Measurements from ENCODE around the gene ENG.

The ENG gene

GRCh38 chr9:127786773-127787104 is 67.7 kb downstream of the ENG start:
- POLR2A ChIA-PET: interaction anchor here (0.8 to 1.6 kb wide), 2 partner anchors 11 to 16 kb away, joined by 3 to 13 read pairs; no protein-coding TSS in a partner anchor
- Histone ChIP-seq H3K27ac (ENCODE audit: insufficient read depth in 1 of 2, low read depth in 1 of 2, low read length in 2 of 2, poor library complexity in 1 of 2, severe bottlenecking in 2 of 2) (peak overlapping the region; percentile 15 to 86), H3K9me3 (ENCODE audit: control extremely low read depth in 1 of 5, control insufficient read depth in 4 of 5, insufficient read depth in 2 of 5, low read depth in 1 of 5, low read length in 4 of 5) (no peaks in the 10 kb centered on the region), H3K27me3 (replicated peaks in 2 of 5; ENCODE audit: control insufficient read depth in 4 of 5, insufficient read depth in 5 of 5, low read length in 4 of 5) (no peaks in the 10 kb centered on the region), H3K4me1 (ENCODE audit: control extremely low read depth in 1 of 4, control insufficient read depth in 4 of 4, insufficient read depth in 4 of 4, low read length in 3 of 4) (peaks cover 17 to 55% (median 48%) of the 10 kb centered on the region in 4 experiments), H3K36me3 (ENCODE audit: control insufficient read depth in 4 of 4, insufficient read depth in 4 of 4, low read length in 3 of 4) (peaks cover 10 to 48% (median 38%) of the 10 kb centered on the region in 4 experiments), H3K4me3 (ENCODE audit: control insufficient read depth in 1 of 7, extremely low read depth in 1 of 7, insufficient read depth in 4 of 7, low read depth in 2 of 7, low read length in 6 of 7) (peak overlapping the region; percentile 73 to 94 (median 85))
- 0% methylated on average over 9 of the region's 12 CpGs for WGBS (ENCODE audit: insufficient coverage)
- CTCF ChIA-PET: interaction anchor here (0.8 to 12.9 kb wide), 20 partner anchors 8 to 143 kb away, joined by 3 to 244 read pairs (median 4); partner anchors contain the start of genes PIP5KL1, SH2D3C and TOR2A
- DNase-seq: peak in 2 of 3 donors; percentile 45 to 51

- Histone ChIP-seq H3K4me1 (ENCODE audit: control extremely low read depth in 1 of 4, control insufficient read depth in 4 of 4, insufficient read depth in 4 of 4, low read length in 3 of 4) (peaks cover 23 to 61% (median 54%) of the 10 kb centered on the region in 4 experiments), H3K9me3 (ENCODE audit: control extremely low read depth in 1 of 5, control insufficient read depth in 4 of 5, insufficient read depth in 2 of 5, low read depth in 1 of 5, low read length in 4 of 5) (no peaks in the 10 kb centered on the region), H3K4me3 (ENCODE audit: control insufficient read depth in 1 of 7, extremely low read depth in 1 of 7, insufficient read depth in 4 of 7, low read depth in 2 of 7, low read length in 6 of 7) (peak within 1 kb of the TSS; percentile 73 to 94 (median 85)), H3K27me3 (replicated peaks in 2 of 5; ENCODE audit: control insufficient read depth in 4 of 5, insufficient read depth in 5 of 5, low read length in 4 of 5) (no peaks in the 10 kb centered on the region), H3K27ac (ENCODE audit: insufficient read depth in 1 of 2, low read depth in 1 of 2, low read length in 2 of 2, poor library complexity in 1 of 2, severe bottlenecking in 2 of 2) (peak within 1 kb of the TSS; percentile 61 to 89), H3K36me3 (ENCODE audit: control insufficient read depth in 4 of 4, insufficient read depth in 4 of 4, low read length in 3 of 4) (peaks cover 10 to 44% (median 35%) of the 10 kb centered on the region in 4 experiments)
- CTCF ChIA-PET: interaction anchor here (0.7 to 12.9 kb wide), 14 partner anchors 8 to 144 kb away, joined by 3 to 244 read pairs (median 11); partner anchors contain the start of genes ENG, PIP5KL1 and SH2D3C
- POLR2A ChIA-PET: interaction anchor here (0.6 to 3.6 kb wide), 15 partner anchors 9 to 135 kb away, joined by 3 to 17 read pairs (median 3); partner anchors contain the start of gene TOR2A
- under 1% methylated on average over 71 of the region's 75 CpGs for WGBS (ENCODE audit: insufficient coverage)
- DNase-seq: peak; percentile 90 to 95 (median 95)
Measured at GRCh38 chr9:127785933-127786772, 68.3 kb downstream of the ENG start, which contains the start of gene CDK9. Gene CDK9, plus strand, starts transcription at chr9:127786034. Its CDS starts 115 bp downstream, at chr9:127786149.

DNA sequence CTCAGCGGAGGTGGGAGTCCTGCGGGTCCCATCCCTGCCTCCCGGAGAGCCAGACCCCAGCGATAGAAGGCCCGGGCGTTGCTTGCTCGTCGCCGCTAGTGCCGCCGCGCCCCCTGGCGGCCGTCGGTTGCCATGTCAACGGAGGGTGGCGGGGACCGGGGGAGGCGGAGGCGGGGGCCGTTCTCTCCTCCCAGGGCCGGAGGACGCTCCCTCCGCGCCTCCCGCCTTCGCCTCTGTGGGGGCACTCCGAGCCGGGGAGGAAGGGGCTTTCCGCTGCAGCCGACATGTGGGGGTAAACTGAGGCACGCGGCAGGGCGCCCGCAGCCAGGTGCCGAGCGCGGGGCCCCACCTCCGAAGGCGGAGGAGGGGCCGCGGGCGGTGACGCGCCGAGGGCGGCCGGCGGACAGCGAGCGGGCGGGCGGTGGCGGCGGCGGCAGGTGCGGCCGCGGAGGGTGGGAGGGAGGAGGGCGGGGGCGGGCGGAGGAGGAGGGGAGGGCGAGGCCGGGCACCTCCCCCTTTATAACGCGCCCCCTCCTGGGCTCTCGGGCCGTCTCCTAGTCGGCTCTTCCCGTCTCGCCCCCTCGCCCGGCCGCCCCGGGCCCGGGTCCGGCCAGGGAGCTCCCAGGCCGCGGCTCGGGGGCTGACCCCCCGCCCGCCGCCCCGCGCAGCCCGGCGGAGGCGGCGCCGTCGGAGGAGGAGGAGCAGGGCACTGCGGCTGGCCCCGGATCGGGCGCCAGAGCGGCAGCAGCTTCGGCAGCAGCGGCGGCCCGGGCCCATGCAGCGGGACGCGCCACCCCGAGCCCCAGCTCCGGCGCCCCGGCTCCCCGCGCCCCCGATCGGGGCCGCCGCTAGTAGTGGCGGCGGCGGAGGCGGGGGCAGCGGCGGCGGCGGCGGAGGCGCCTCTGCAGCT is 69.2 kb downstream of the ENG start:
- DNase-seq: peak; percentile 89 to 94 (median 92)
- WGBS (ENCODE audit: insufficient coverage): under 1% methylated on average over 48 of the region's 123 CpGs
- Histone ChIP-seq H3K36me3 (ENCODE audit: control insufficient read depth in 4 of 4, insufficient read depth in 4 of 4, low read length in 3 of 4) (peaks cover 10 to 36% (median 28%) of the 10 kb centered on the region in 4 experiments), H3K27me3 (replicated peaks in 2 of 5; ENCODE audit: control insufficient read depth in 4 of 5, insufficient read depth in 5 of 5, low read length in 4 of 5) (no peaks in the 10 kb centered on the region), H3K4me3 (ENCODE audit: control insufficient read depth in 1 of 7, extremely low read depth in 1 of 7, insufficient read depth in 4 of 7, low read depth in 2 of 7, low read length in 6 of 7) (peak overlapping the region; percentile 59 to 94 (median 85)), H3K9me3 (ENCODE audit: control extremely low read depth in 1 of 5, control insufficient read depth in 4 of 5, insufficient read depth in 2 of 5, low read depth in 1 of 5, low read length in 4 of 5) (no peaks in the 10 kb centered on the region), H3K27ac (ENCODE audit: insufficient read depth in 1 of 2, low read depth in 1 of 2, low read length in 2 of 2, poor library complexity in 1 of 2, severe bottlenecking in 2 of 2) (peak overlapping the region in 1 of 2 experiments; percentile 89), H3K4me1 (ENCODE audit: control extremely low read depth in 1 of 4, control insufficient read depth in 4 of 4, insufficient read depth in 4 of 4, low read length in 3 of 4) (peaks cover 23 to 69% (median 62%) of the 10 kb centered on the region in 4 experiments)
- CTCF ChIA-PET: interaction anchor here (0.7 to 12.9 kb wide), 16 partner anchors 10 to 137 kb away, joined by 3 to 244 read pairs (median 7); partner anchors contain the start of genes ENG and TOR2A
- POLR2A ChIA-PET: interaction anchor here (0.6 to 3.6 kb wide), 16 partner anchors 9 to 136 kb away, joined by 3 to 40 read pairs (median 4); partner anchors contain the start of gene TOR2A

DNA sequence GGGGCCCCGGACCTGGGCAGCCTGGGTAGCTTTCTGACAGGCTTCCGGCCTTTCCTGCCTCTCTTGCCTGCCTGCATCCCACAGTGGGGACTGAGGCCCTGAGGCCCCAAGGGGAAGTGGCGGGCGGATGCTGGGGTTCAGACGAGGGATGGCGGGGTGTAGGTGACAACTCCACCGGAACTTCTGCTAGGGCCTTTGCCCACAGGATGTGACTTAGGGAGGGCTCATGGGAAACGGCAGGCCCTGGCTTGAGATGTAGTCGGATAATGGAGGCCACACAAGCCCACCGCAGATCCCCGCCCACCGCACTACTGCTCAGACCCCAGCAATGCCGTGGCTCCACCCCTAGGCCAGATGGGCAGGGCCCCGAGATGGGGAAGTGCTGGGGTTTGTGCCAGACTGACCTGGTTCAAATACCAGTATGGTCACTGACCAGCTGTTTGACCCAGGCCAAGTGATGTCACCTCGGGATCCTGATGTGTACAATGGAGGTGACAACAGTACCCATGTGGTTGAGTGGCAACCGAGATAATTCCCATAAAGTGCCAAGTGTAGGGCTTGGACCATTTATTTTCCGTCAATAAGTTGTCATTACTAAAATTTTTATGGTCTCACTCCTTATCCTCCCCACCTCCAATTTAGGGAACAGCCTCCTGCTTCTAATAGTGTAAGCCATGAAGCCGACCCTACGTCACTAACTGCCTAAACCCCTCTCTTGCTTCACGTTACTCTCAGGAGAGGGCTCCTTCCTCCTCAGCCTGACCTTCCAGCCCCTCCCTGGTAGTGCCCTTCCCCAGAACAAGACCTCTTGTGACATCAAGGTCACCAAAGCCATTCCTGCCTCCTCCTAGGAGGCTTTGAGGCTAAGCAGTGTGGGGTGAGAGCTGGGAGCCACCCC is 71.1 kb downstream of the ENG start:
- peaks cover 30 to 84% (median 78%) of the 10 kb centered on the region in 4 experiments for H3K4me1 ChIP-seq (ENCODE audit: control extremely low read depth in 1 of 4, control insufficient read depth in 4 of 4, insufficient read depth in 4 of 4, low read length in 3 of 4)
- ChIA-PET CTCF (interaction anchor here (0.7 to 12.9 kb wide), 16 partner anchors 8 to 138 kb away, joined by 3 to 244 read pairs (median 4); partner anchors contain the start of gene TOR2A), POLR2A (interaction anchor here (0.6 to 3.6 kb wide), 5 partner anchors 12 to 154 kb away, joined by 3 to 40 read pairs (median 6); partner anchors contain the start of genes DPM2 and TOR2A)
- peak overlapping the region; percentile 78 to 89 for H3K27ac ChIP-seq (ENCODE audit: insufficient read depth in 1 of 2, low read depth in 1 of 2, low read length in 2 of 2, poor library complexity in 1 of 2, severe bottlenecking in 2 of 2)
- peaks cover 5 to 16% (median 12%) of the 10 kb centered on the region in 4 experiments for H3K36me3 ChIP-seq (ENCODE audit: control insufficient read depth in 4 of 4, insufficient read depth in 4 of 4, low read length in 3 of 4)
- H3K4me3 ChIP-seq (ENCODE audit: control insufficient read depth in 1 of 7, extremely low read depth in 1 of 7, insufficient read depth in 4 of 7, low read depth in 2 of 7, low read length in 6 of 7): peak overlapping the region in 6 of 7 experiments; percentile 27 to 68 (median 44)
- H3K9me3 ChIP-seq (ENCODE audit: control extremely low read depth in 1 of 5, control insufficient read depth in 4 of 5, insufficient read depth in 2 of 5, low read depth in 1 of 5, low read length in 4 of 5): no peaks in the 10 kb centered on the region
- DNase-seq: peak; percentile 98 to 100 (median 100)
- WGBS (ENCODE audit: insufficient coverage): 2% methylated on average over 14 of the region's 20 CpGs
- H3K27me3 ChIP-seq (replicated peaks in 2 of 5; ENCODE audit: control insufficient read depth in 4 of 5, insufficient read depth in 5 of 5, low read length in 4 of 5): no peaks in the 10 kb centered on the region

GRCh38 chr9:127781806-127782205 is 72.7 kb downstream of the ENG start:
- 89% methylated on average over 3 of the region's 4 CpGs for WGBS (ENCODE audit: insufficient coverage)
- Histone ChIP-seq H3K4me1 (ENCODE audit: control extremely low read depth in 1 of 4, control insufficient read depth in 4 of 4, insufficient read depth in 4 of 4, low read length in 3 of 4) (peaks cover 24 to 81% (median 78%) of the 10 kb centered on the region in 4 experiments), H3K9me3 (ENCODE audit: control extremely low read depth in 1 of 5, control insufficient read depth in 4 of 5, insufficient read depth in 2 of 5, low read depth in 1 of 5, low read length in 4 of 5) (no peaks in the 10 kb centered on the region), H3K27me3 (replicated peaks in 2 of 5; ENCODE audit: control insufficient read depth in 4 of 5, insufficient read depth in 5 of 5, low read length in 4 of 5) (no peaks in the 10 kb centered on the region), H3K27ac (ENCODE audit: insufficient read depth in 1 of 2, low read depth in 1 of 2, low read length in 2 of 2, poor library complexity in 1 of 2, severe bottlenecking in 2 of 2) (peak overlapping the region; percentile 30 to 78), H3K36me3 (ENCODE audit: control insufficient read depth in 4 of 4, insufficient read depth in 4 of 4, low read length in 3 of 4) (peaks cover 0 to under 1% (median 0%) of the 10 kb centered on the region in 4 experiments), H3K4me3 (ENCODE audit: control insufficient read depth in 1 of 7, extremely low read depth in 1 of 7, insufficient read depth in 4 of 7, low read depth in 2 of 7, low read length in 6 of 7) (peak overlapping the region in 1 of 7 experiments; percentile 19)
- ChIA-PET CTCF (interaction anchor here (1.5 to 12.9 kb wide), 3 partner anchors 15 to 88 kb away, joined by 4 to 244 read pairs (median 20); no protein-coding TSS in a partner anchor), POLR2A (interaction anchor here (3.4 kb wide), 1 partner anchor 11 kb away, joined by 40 read pairs; no protein-coding TSS in a partner anchor)
- DNase-seq: no peak

Data from common myeloid progenitor, CD34-positive (primary cell).